ENCODE measurements around the gene PRKCE. TPM values are rescaled to one million over a fixed set of nuclear protein-coding genes. Genes with fewer than 3 reads are reported as not detected.

Gene PRKCE
- total RNA-seq, 1 experiment from 2014 or later, result 1.3 TPM

DNA sequence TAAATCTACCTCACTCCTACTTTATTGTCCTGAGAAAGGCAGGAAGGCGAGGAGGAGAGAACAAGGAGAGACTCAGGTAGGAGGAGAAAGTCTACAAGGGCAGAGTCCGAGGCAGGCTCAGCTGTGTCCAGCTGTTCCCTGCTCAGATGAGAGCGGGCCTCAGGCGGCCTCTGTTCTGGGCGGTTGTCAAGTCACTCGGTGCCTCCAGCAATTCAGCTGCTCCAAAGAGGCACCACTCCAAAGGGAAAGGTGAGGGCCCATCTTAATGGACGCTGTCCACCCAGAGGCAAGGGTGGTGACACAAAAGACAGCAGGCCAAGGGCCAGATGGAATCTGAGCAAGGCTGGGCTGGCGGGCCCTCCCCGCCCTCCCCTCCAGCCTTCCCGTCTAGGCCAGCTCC lies 544.3 kb downstream of the PRKCE start:
- no peaks in the 10 kb centered on the region for H3K79me2 ChIP-seq (ENCODE audit: insufficient read depth, low read length)
- no peak overlapping the region for H3T11ph ChIP-seq (ENCODE audit: low read length)
- no peak overlapping the region for H2BK20ac ChIP-seq (ENCODE audit: low read depth, low read length, poor library complexity, severe bottlenecking)
- H3K4me2 ChIP-seq (ENCODE audit: insufficient read depth, insufficient read length, low read length), result no peak overlapping the region
- H4K20me1 ChIP-seq (ENCODE audit: control insufficient read depth, insufficient read depth, insufficient read length), result no peaks in the 10 kb centered on the region
- H3K4me1 ChIP-seq (ENCODE audit: insufficient read depth, low read length), result no peaks in the 10 kb centered on the region
- H3K9ac ChIP-seq (ENCODE audit: extremely low read depth, insufficient read length, low read length), result no peak overlapping the region
- H4K5ac ChIP-seq (ENCODE audit: insufficient read length, low read depth, low read length), result no peak overlapping the region
- H3K23ac ChIP-seq (ENCODE audit: insufficient read length, low read depth, low read length), result no peak overlapping the region
- H4K8ac ChIP-seq (replicated peaks; ENCODE audit: insufficient read length, low read depth, low read length), result no peak overlapping the region
- Mint-ChIP-seq H3K27me3 (ENCODE audit: low read depth) (no peaks in the 10 kb centered on the region), H3K4me1 (no peaks in the 10 kb centered on the region), H3K9me3 (no peaks in the 10 kb centered on the region; a peak in 1 of 5 replicates), H3K36me3 (ENCODE audit: insufficient read depth in 1 of 3, low read depth in 3 of 3) (no peaks in the 10 kb centered on the region), H3K4me3 (no peak overlapping the region), H3K27ac (no peak overlapping the region)
- no peaks in the 10 kb centered on the region for H3K9me3 ChIP-seq (ENCODE audit: control insufficient read depth, low read depth, low read length)
- no peak overlapping the region for H2BK5ac ChIP-seq (ENCODE audit: insufficient read length, low read length)
- no peak overlapping the region for H2AFZ ChIP-seq (ENCODE audit: low read length)
- H3K4ac ChIP-seq (ENCODE audit: low read depth, low read length), result no peak overlapping the region
- H3K56ac ChIP-seq (ENCODE audit: insufficient read length, low read depth, low read length), result no peak overlapping the region
- no peak overlapping the region for H2BK12ac ChIP-seq (ENCODE audit: insufficient read length, low read depth, low read length)
- no peak overlapping the region for H2BK120ac ChIP-seq (ENCODE audit: low read depth, low read length, poor library complexity, severe bottlenecking)
- H3K27me3 ChIP-seq (ENCODE audit: insufficient read depth, low read length), result no peaks in the 10 kb centered on the region
- DNase-seq, result no peak
- H3K18ac ChIP-seq (ENCODE audit: insufficient read length, low read depth, low read length), result no peak overlapping the region
- H3K14ac ChIP-seq (ENCODE audit: insufficient read depth, low read length), result no peak overlapping the region
- WGBS (ENCODE audit: extremely low coverage, insufficient read length, low lambda C conversion rate), result no CpG with 5 or more reads among the region's 10 CpGs
- no peak overlapping the region for H2BK15ac ChIP-seq (ENCODE audit: low read depth, low read length)
- TF ChIP-seq CTCF (conservative IDR thresholded peaks at IDR 0.05), result no peak
- no peak overlapping the region for H3K27ac ChIP-seq (ENCODE audit: insufficient read length, low read depth, low read length)
- H2AK5ac ChIP-seq (ENCODE audit: insufficient read length, low read length), result no peak overlapping the region
- no peaks in the 10 kb centered on the region for H3K23me2 ChIP-seq (ENCODE audit: insufficient read length, low read depth, low read length, poor library complexity, severe bottlenecking)
- no peaks in the 10 kb centered on the region for H3K79me1 ChIP-seq (ENCODE audit: insufficient read depth, low read depth, low read length, poor library complexity, severe bottlenecking)
- H4K91ac ChIP-seq (ENCODE audit: insufficient read length, low read depth, low read length), result no peak overlapping the region
